Stomach (tissue), 4 donors: ENCODE results near the gene ROBO3.

Experiments used
- EP300 ChIP-seq: sonication (generic); formaldehyde crosslinking; IDR thresholded peaks from one replicate; pipeline ENCODE4 v1.6.1; 2017; ENCODE audit warnings: antibody characterized with exemption
- POLR2A ChIP-seq, 4 donors: fragments of 450-650 bp; IDR thresholded peaks; one replicate each; pipeline ENCODE4 v1.6.1; 2016; ENCODE audit warnings: antibody characterized with exemption in 4 of 4, control low read depth in 2 of 4, mild to moderate bottlenecking in 1 of 4, moderate library complexity in 1 of 4
- POLR2AphosphoS5 ChIP-seq, 3 donors: sonication (generic); formaldehyde crosslinking; IDR thresholded peaks; one replicate each; pipeline ENCODE4 v1.6.1; 2016; ENCODE audit warnings: antibody characterized with exemption in 3 of 3
- TF ChIP-seq, protein P1 (sequence below), 7 experiments: fragments of 450-650 bp in 4 of 7; fragments of 200-600 bp in 3 of 7; sonication (generic) in 3 of 7; IDR thresholded peaks; one replicate each; pipeline ENCODE4 v1.5.1; 2016 to 2019; ENCODE audit warnings: antibody characterized with exemption in 7 of 7, control low read depth in 2 of 7, mild to moderate bottlenecking in 1 of 7

DNA sequence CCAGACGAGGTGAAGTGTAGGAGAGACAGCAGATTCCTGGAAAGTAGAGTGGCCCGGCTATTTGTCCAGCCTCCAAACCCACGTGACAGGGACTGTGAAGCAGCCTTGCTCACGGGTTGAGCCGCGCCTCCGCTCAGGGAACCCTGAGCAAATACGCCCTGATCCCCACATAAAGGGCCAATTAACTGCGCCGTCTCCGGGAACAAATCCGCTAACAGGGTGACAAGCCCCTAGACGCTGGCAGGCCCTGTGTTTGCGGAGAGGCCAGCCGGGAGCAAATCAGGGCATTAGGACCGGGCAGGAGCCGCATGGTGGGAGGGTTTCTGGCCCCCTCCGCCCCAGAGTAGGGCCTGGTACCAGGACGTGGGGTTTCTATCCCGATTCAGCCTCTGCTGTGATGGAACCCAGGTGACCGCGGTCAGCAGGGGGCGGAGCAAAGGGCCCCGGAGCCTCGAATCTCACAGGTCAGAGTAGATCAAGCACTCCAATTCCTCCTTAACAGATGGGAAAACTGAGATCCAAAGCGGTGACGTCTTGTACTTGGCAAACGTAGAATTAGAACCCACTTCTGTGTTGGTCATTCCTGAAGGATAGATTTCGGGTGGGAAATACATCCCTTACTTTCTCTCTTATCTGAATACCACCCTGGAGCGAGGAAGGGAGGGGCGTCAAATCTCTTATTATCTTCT is 2.0 kb upstream of the ROBO3 start:
- TF ChIP-seq POLR2A (IDR thresholded peaks at IDR 0.05) (no peak), EP300 (no peak), POLR2AphosphoS5 (IDR thresholded peaks at IDR 0.05) (no peak)
- TF ChIP-seq, protein P1, sequence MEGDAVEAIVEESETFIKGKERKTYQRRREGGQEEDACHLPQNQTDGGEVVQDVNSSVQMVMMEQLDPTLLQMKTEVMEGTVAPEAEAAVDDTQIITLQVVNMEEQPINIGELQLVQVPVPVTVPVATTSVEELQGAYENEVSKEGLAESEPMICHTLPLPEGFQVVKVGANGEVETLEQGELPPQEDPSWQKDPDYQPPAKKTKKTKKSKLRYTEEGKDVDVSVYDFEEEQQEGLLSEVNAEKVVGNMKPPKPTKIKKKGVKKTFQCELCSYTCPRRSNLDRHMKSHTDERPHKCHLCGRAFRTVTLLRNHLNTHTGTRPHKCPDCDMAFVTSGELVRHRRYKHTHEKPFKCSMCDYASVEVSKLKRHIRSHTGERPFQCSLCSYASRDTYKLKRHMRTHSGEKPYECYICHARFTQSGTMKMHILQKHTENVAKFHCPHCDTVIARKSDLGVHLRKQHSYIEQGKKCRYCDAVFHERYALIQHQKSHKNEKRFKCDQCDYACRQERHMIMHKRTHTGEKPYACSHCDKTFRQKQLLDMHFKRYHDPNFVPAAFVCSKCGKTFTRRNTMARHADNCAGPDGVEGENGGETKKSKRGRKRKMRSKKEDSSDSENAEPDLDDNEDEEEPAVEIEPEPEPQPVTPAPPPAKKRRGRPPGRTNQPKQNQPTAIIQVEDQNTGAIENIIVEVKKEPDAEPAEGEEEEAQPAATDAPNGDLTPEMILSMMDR (IDR thresholded peaks at IDR 0.05) = no peak
